SK-N-SH (cell line): ENCODE measurements around the gene ABHD12. TPM values are rescaled to one million over a fixed set of nuclear protein-coding genes. Genes with fewer than 3 reads are reported as not detected.

Experiments used
- CTCF ChIA-PET: fragments of 300-600, 350-600 bp; formaldehyde crosslinking; extraction: SDS; loops from one replicate; lab custom pipeline; 2021; lab: Yijun Ruan, JAX
- POLR2A ChIA-PET: fragments of 350-600 bp; sonication (Branson Sonifier 250); formaldehyde crosslinking; extraction: SDS; loops from one replicate; lab custom pipeline; 2020; ENCODE audit warnings: antibody characterized with exemption, inconsistent platforms; lab: Yijun Ruan, JAX
- DNase-seq: peaks from one replicate; pipeline ENCODE4 v3.0.0; 2012
- H2AFZ ChIP-seq: fragments of 200-600 bp; sonication (generic); 2 replicates; pipeline ENCODE4 v1.8.1; 2016; ENCODE audit warnings: antibody characterized with exemption, mild to moderate bottlenecking, low read depth
- H3F3A ChIP-seq: fragments of 200-600 bp; sonication (generic); replicated peaks from 2 replicates; pipeline ENCODE3; 2016; ENCODE audit warnings: antibody characterized with exemption, mild to moderate bottlenecking; ENCODE audit not compliant: insufficient read depth
- H3K27ac ChIP-seq, 2 experiments: fragments of 200-500 bp in 1 of 2; fragments of 200-600 bp in 1 of 2; sonication (Bioruptor generic) in 1 of 2; sonication (generic), shearing (Covaris generic) in 1 of 2; 2 replicates each; pipeline versions ENCODE4 v1.5.1 to v1.6.1; 2014 to 2016; ENCODE audit warnings: low read depth in 2 of 2, inconsistent platforms in 1 of 2, low read length in 1 of 2, mild to moderate bottlenecking in 1 of 2, mixed read lengths in 1 of 2
- H3K27me3 ChIP-seq: fragments of 200-600 bp; sonication (generic), shearing (Covaris generic); 2 replicates; pipeline ENCODE4 v1.6.1; 2016; ENCODE audit warnings: mixed run types; ENCODE audit not compliant: insufficient read depth
- H3K36me3 ChIP-seq, 2 experiments: fragments of 200-500 bp in 1 of 2; fragments of 200-600 bp in 1 of 2; sonication (Bioruptor generic) in 1 of 2; sonication (generic) in 1 of 2; replicated peaks in 1 of 2; 2 replicates each; pipeline versions ENCODE3 to v1.5.1; 2014 to 2016; ENCODE audit warnings: low read length in 1 of 2, mild to moderate bottlenecking in 1 of 2; ENCODE audit not compliant: insufficient read depth in 2 of 2, control insufficient read depth in 1 of 2
- H3K4me1 ChIP-seq, 2 experiments: fragments of 200-500 bp in 1 of 2; fragments of 200-600 bp in 1 of 2; sonication (Bioruptor generic) in 1 of 2; sonication (generic), shearing (Covaris generic) in 1 of 2; 2 replicates each; pipeline versions ENCODE4 v1.5.1 to v1.6.1; 2014 to 2016; ENCODE audit warnings: low read depth in 1 of 2, low read length in 1 of 2, mixed run types in 1 of 2; ENCODE audit not compliant: insufficient read depth in 2 of 2, control insufficient read depth in 1 of 2
- H3K4me2 ChIP-seq: fragments of 200-600 bp; sonication (generic), shearing (Covaris generic); 2 replicates; pipeline ENCODE4 v1.6.1; 2017; ENCODE audit warnings: mixed run types
- H3K4me3 ChIP-seq, 2 experiments: fragments of 200-500 bp in 1 of 2; fragments of 200-600 bp in 1 of 2; sonication (Bioruptor generic) in 1 of 2; sonication (generic), shearing (Covaris generic) in 1 of 2; 2 replicates each; pipeline versions ENCODE4 v1.5.1 to v1.8.1; 2014 to 2016; ENCODE audit warnings: low read depth in 2 of 2, inconsistent platforms in 1 of 2, low read length in 1 of 2, mild to moderate bottlenecking in 1 of 2, mixed read lengths in 1 of 2, moderate library complexity in 1 of 2
- H3K79me2 ChIP-seq: fragments of 200-600 bp; sonication (generic); 2 replicates; pipeline ENCODE4 v1.8.1; 2017; ENCODE audit warnings: mild to moderate bottlenecking; ENCODE audit not compliant: insufficient read depth
- H3K9ac ChIP-seq: fragments of 200-600 bp; sonication (generic); 2 replicates; pipeline ENCODE4 v1.6.1; 2017; ENCODE audit warnings: mixed run types
- H3K9me2 ChIP-seq: fragments of 200-600 bp; sonication (generic); 2 replicates; pipeline ENCODE4 v1.6.1; 2017; ENCODE audit warnings: mixed run types
- H3K9me3 ChIP-seq: fragments of 200-600 bp; sonication (generic); 2 replicates; pipeline ENCODE4 v1.6.1; 2017; ENCODE audit warnings: mixed run types, mild to moderate bottlenecking, moderate library complexity
- H4K20me1 ChIP-seq: fragments of 200-600 bp; sonication (generic); 2 replicates; pipeline ENCODE4 v1.6.1; 2017; ENCODE audit warnings: mild to moderate bottlenecking, mixed run types; ENCODE audit not compliant: insufficient read depth
- ELF1 ChIP-seq: IDR thresholded peaks from 2 replicates; pipeline ENCODE4 v1.4.0; 2012
- EP300 ChIP-seq, 2 experiments: IDR thresholded peaks; 2 replicates each; pipeline versions ENCODE4 v1.4.0 to v1.6.1; 2012; ENCODE audit warnings: borderline replicate concordance in 1 of 2, low read depth in 1 of 2, low read length in 1 of 2
- FOXM1 ChIP-seq: IDR thresholded peaks from 2 replicates; pipeline ENCODE4 v1.4.0; 2012; ENCODE audit warnings: low read depth, mild to moderate bottlenecking
- NRF1 ChIP-seq: IDR thresholded peaks from 2 replicates; pipeline ENCODE4 v1.6.1; 2012; ENCODE audit warnings: low read depth, mild to moderate bottlenecking, low read length
- POLR2AphosphoS5 ChIP-seq: IDR thresholded peaks from 2 replicates; pipeline ENCODE4 v1.6.1; 2012; ENCODE audit warnings: low read depth, low read length
- RFX5 ChIP-seq: IDR thresholded peaks from 2 replicates; pipeline ENCODE4 v1.6.1; 2012; ENCODE audit warnings: mild to moderate bottlenecking, improper control_type of control experiment, low read length
- RXRA ChIP-seq: IDR thresholded peaks from 2 replicates; pipeline ENCODE4 v1.4.0; 2012; ENCODE audit warnings: low read depth, mild to moderate bottlenecking, borderline replicate concordance
- TEAD4 ChIP-seq: IDR thresholded peaks from 2 replicates; pipeline ENCODE4 v1.4.0; 2012; ENCODE audit warnings: mild to moderate bottlenecking, borderline replicate concordance; ENCODE audit not compliant: insufficient read depth
- WGBS: methylation state at CpG from one replicate; pipeline ENCODE4 v1.1.6; 2017; ENCODE audit warnings: low lambda C conversion rate; 5-methylcytosine and 5-hydroxymethylcytosine counted together
- polyA plus RNA-seq, 3 experiments: library from polyadenylated mRNA; depleted of rRNA; stranded (reverse); fragments of >200 nt; gene quantifications; 2 replicates each; pipeline ENCODE4 v1.2.3, GENCODE V29; 2012
- small RNA-seq, 7 experiments: library from RNA; depleted of rRNA; stranded (forward); fragments of <200 nt; gene quantifications; one replicate each; pipeline ENCODE3, GENCODE V24; 2012
- TF ChIP-seq, protein P1 (sequence below): IDR thresholded peaks from 2 replicates; pipeline ENCODE4 v1.4.0; 2012; ENCODE audit warnings: low read depth, borderline replicate concordance
- TF ChIP-seq, protein P2 (sequence below): IDR thresholded peaks from 2 replicates; pipeline ENCODE4 v1.4.0; 2012; ENCODE audit warnings: low read depth

Gene ABHD12
- polyA plus RNA-seq, 1 of the 3 experiments (the other 2 are of a cell fraction), result 33.5 TPM

DNA sequence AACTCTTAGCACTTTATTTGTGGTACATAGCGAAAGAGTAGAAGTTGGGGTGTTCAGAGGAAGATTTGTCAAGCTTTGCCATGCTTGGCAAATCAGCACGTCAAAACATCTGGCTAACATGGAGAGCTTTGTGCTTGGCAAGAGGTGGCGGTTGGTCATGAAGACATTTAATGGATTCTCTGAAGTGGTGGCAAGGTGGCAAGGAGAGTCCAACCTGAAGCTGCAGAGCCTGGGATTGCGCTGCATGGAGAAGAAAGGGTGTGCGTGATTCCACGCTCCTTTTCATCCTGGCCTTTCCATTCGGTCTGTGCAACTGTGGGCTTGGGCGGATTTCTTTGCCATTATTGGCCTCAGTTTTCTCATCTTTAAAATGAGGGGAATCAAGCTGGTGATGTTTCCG is 139.6 kb downstream of the ABHD12 start:
- no peak for DNase-seq
- peaks cover 66% of the 10 kb centered on the region for H4K20me1 ChIP-seq
- no peaks in the 10 kb centered on the region for H3K9me3 ChIP-seq
- no peak overlapping the region for H3K9ac ChIP-seq
- POLR2A ChIA-PET, result no interaction called here
- peaks cover 11 to 62% of the 10 kb centered on the region in 2 experiments for H3K4me1 ChIP-seq
- H3F3A ChIP-seq, result peaks cover 10% of the 10 kb centered on the region
- no peaks in the 10 kb centered on the region for H3K27me3 ChIP-seq
- CTCF ChIA-PET, result interaction anchor here (0.8 to 6.4 kb wide), 2 partner anchors 12 to 148 kb away, joined by 3 to 28 read pairs; no protein-coding TSS in a partner anchor
- no peak overlapping the region for H2AFZ ChIP-seq
- H3K4me2 ChIP-seq, result peak overlapping the region; percentile 98
- H3K27ac ChIP-seq, result no peak overlapping the region
- 94% methylated on average over 9 of the region's 9 CpGs for WGBS
- H3K36me3 ChIP-seq, result peaks cover 3 to 12% of the 10 kb centered on the region in 2 experiments
- H3K79me2 ChIP-seq, result peaks cover 76% of the 10 kb centered on the region
- TF ChIP-seq ELF1 (no peak), TEAD4 (no peak), RXRA (no peak), EP300 (IDR thresholded peaks at IDR 0.05; ENCODE audit: borderline replicate concordance in 1 of 2, low read depth in 1 of 2, low read length in 1 of 2) (no peak), POLR2AphosphoS5 (no peak), FOXM1 (no peak)
- TF ChIP-seq, protein P1, sequence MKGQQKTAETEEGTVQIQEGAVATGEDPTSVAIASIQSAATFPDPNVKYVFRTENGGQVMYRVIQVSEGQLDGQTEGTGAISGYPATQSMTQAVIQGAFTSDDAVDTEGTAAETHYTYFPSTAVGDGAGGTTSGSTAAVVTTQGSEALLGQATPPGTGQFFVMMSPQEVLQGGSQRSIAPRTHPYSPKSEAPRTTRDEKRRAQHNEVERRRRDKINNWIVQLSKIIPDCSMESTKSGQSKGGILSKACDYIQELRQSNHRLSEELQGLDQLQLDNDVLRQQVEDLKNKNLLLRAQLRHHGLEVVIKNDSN, result no peak
- H3K4me3 ChIP-seq, result no peak overlapping the region
- no peaks in the 10 kb centered on the region for H3K9me2 ChIP-seq

DNA sequence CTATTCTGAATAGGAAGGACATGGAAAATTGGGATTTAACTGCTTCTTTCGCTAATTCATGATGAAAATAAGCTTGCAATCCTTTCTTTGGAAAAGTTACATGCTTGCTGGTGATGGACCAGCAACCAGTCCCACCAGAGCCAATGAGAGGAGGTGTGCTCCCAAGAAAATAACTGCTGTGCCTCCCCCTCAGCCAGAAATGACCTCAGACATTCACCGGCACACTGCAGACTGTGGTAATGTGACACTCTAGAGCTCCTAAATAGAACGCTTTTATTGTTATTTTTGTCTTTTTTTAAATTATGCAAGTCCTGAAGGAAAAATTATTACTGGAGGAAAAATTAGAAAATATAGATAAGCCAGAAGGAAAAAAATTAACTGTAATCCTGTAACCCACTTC is 140.1 kb downstream of the ABHD12 start:
- WGBS, result 94% methylated on average over 3 of the region's 3 CpGs
- TF ChIP-seq, protein P2, sequence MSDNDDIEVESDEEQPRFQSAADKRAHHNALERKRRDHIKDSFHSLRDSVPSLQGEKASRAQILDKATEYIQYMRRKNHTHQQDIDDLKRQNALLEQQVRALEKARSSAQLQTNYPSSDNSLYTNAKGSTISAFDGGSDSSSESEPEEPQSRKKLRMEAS, result no peak
- TF ChIP-seq NRF1 (no peak), RFX5 (no peak)
- POLR2A ChIA-PET, result no interaction called here
- Histone ChIP-seq H3K4me1 (peaks cover 11 to 59% of the 10 kb centered on the region in 2 experiments), H3K9me2 (no peaks in the 10 kb centered on the region), H3K9ac (no peak overlapping the region), H3K9me3 (no peaks in the 10 kb centered on the region), H3K4me2 (peak overlapping the region; percentile 98), H3K4me3 (peak overlapping the region in 1 of 2 experiments; percentile 98; a peak in 2 of 4 replicates), H3K27ac (no peak overlapping the region), H3K79me2 (peaks cover 71% of the 10 kb centered on the region), H4K20me1 (peaks cover 61% of the 10 kb centered on the region), H2AFZ (no peak overlapping the region), H3F3A (peaks cover 14% of the 10 kb centered on the region), H3K36me3 (peaks cover 3 to 12% of the 10 kb centered on the region in 2 experiments), H3K27me3 (no peaks in the 10 kb centered on the region)
- DNase-seq, result no peak
- CTCF ChIA-PET, result interaction anchor here (1.2 to 6.4 kb wide), 2 partner anchors 148 to 256 kb away, joined by 3 to 28 read pairs; no protein-coding TSS in a partner anchor

Small RNA genes lying within 50 kb of the gene (small RNA-seq; reads per million reads assigned to genes)
- gene AL121772.2, result 0 to 0.29 (median 0) reads per million in 7 experiments

Other genes starting within 250 kb of the ABHD12 start
- 76.1 and 78.2 TPM in 2 replicates for gene ENTPD6, start 195.1 kb downstream of the ABHD12 start, polyA plus RNA-seq (2012; rRNA removed)
- gene PYGB, start 142.8 kb downstream of the ABHD12 start, polyA plus RNA-seq (2012; rRNA removed), result 32.2 and 35.8 TPM in 2 replicates
- gene GINS1, start 16.8 kb upstream of the ABHD12 start, polyA plus RNA-seq (2012; rRNA removed), result 5.1 and 5.8 TPM in 2 replicates
- 22.5 and 23.9 TPM in 2 replicates for gene NINL, start 194.7 kb upstream of the ABHD12 start, polyA plus RNA-seq (2012; rRNA removed)
- gene NANP, start 233.2 kb upstream of the ABHD12 start, polyA plus RNA-seq (2012; rRNA removed), result 1.9 and 2.6 TPM in 2 replicates